ENCODE measurements around the gene MTARC2. TPM values are rescaled to one million over a fixed set of nuclear protein-coding genes. Genes with fewer than 3 reads are reported as not detected.
A peak's percentile ranks its signal among the peaks of the same experiment; 100 is the strongest.

Gene MTARC2
- total RNA-seq, 3 donors from 2014 or later, result 26.7 to 41.8 (median 35.6) TPM

DNA sequence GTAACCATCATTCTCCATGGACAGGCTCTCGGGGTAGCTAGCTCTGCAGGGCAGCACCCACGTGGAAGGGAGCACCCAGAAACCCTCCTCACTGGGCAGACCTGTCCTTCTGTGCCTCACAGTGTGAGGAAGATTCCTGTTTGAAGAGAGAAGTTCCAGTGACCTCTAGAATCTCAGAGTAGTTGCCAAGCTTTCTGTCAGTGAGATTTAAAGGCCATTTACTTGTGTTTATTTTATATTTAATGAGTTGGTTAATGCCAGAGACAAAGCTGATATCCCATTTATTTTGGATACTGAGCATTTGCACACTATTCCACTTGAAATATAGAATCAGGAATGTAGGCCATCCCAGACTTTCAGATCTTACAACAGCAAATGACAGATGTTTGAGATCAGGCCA lies 67.3 kb downstream of the MTARC2 start:
- no peak for DNase-seq
- no peaks in the 10 kb centered on the region for H3K4me1 ChIP-seq (ENCODE audit: low read depth)
- intact Hi-C loops (cut with DNase I, micrococcal nuclease), result loop anchor here in 1 of 2 donors (10.0 kb wide), 1 partner anchor 59 kb away; the partner anchor contains the start of gene HLX
- no peaks in the 10 kb centered on the region for H3K36me3 ChIP-seq (ENCODE audit: low read depth)
- H3K9me3 ChIP-seq, result no peaks in the 10 kb centered on the region
- ATAC-seq, result no peak
- no peak overlapping the region for H3K4me3 ChIP-seq
- TF ChIP-seq, protein P1, sequence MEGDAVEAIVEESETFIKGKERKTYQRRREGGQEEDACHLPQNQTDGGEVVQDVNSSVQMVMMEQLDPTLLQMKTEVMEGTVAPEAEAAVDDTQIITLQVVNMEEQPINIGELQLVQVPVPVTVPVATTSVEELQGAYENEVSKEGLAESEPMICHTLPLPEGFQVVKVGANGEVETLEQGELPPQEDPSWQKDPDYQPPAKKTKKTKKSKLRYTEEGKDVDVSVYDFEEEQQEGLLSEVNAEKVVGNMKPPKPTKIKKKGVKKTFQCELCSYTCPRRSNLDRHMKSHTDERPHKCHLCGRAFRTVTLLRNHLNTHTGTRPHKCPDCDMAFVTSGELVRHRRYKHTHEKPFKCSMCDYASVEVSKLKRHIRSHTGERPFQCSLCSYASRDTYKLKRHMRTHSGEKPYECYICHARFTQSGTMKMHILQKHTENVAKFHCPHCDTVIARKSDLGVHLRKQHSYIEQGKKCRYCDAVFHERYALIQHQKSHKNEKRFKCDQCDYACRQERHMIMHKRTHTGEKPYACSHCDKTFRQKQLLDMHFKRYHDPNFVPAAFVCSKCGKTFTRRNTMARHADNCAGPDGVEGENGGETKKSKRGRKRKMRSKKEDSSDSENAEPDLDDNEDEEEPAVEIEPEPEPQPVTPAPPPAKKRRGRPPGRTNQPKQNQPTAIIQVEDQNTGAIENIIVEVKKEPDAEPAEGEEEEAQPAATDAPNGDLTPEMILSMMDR (IDR thresholded peaks at IDR 0.05), result no peak

DNA sequence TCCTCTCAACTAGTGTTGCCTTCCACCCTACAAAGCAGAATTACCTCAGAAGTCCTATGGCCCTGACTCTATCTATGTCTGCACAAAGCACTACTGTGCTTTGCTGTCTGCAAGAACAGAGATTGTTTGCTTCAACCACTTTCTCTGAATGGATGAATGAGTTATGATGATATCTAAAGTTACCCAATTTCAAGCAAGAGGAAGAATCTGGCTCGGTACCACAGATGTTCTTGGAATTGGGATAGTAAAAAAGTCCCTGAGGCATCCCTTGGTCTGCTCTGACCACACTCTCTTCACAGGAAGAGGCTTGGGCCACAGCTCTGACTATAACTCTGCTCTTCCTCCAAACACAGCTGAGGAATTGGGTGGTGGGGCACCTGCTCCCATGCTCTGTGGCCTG lies 69.8 kb downstream of the MTARC2 start:
- intact Hi-C loops (cut with DNase I, micrococcal nuclease), result loop anchor here in 1 of 2 donors (10.0 kb wide), 1 partner anchor 57 kb away; the partner anchor contains the start of gene HLX
- no peak for DNase-seq
- ATAC-seq, result peak; percentile 42
- H3K36me3 ChIP-seq (ENCODE audit: low read depth), result no peaks in the 10 kb centered on the region
- H3K4me3 ChIP-seq, result no peak overlapping the region
- H3K9me3 ChIP-seq, result no peaks in the 10 kb centered on the region
- TF ChIP-seq, protein P1 (IDR thresholded peaks at IDR 0.05), result no peak
- H3K4me1 ChIP-seq (ENCODE audit: low read depth), result no peaks in the 10 kb centered on the region

DNA sequence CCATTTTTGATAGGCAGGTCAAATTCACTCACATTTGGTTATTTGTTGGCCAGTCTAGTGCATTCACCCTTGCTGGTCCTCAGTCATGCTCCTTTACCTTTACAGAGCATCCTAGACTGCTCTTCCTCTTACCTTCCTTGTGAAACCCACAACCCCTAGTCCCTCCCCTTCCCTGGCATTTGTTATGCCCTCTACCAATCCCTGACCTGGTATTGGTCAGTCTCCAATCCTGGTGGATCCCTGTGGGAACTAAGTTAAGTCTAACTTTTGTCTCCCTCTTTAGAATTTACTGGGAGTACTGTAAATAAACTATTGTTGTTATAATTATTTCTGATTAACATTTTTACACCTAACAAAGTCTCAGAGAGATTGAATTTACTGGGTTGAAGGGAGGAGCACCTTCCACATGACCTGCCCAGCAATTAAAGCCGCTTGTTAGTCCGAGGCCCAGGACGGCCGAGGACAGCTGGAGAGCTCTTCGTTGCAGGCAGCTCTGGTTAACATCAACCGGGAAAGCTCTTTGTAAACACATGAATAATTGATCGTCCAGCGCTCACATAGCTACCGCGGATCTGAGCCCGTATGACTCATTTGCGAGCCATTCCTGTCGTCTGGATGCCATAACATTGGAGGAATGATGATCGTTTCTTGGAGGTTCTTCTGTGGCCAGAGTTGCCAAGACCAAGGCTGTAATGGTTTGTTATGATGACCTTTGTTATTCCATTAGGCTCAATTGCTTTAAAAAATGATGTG lies 70.5 kb downstream of the MTARC2 start:
- ATAC-seq (peak; percentile 64), DNase-seq (peak in 1 of 3 donors; percentile 35)
- Histone ChIP-seq H3K4me3 (no peak overlapping the region), H3K9me3 (no peaks in the 10 kb centered on the region), H3K4me1 (ENCODE audit: low read depth) (no peaks in the 10 kb centered on the region), H3K36me3 (ENCODE audit: low read depth) (no peaks in the 10 kb centered on the region)
- TF ChIP-seq, protein P1 (IDR thresholded peaks at IDR 0.05), result no peak
- intact Hi-C loops (cut with DNase I, micrococcal nuclease), result loop anchor here in 1 of 2 donors (10.0 kb wide), 1 partner anchor 56 kb away; the partner anchor contains the start of gene HLX

DNA sequence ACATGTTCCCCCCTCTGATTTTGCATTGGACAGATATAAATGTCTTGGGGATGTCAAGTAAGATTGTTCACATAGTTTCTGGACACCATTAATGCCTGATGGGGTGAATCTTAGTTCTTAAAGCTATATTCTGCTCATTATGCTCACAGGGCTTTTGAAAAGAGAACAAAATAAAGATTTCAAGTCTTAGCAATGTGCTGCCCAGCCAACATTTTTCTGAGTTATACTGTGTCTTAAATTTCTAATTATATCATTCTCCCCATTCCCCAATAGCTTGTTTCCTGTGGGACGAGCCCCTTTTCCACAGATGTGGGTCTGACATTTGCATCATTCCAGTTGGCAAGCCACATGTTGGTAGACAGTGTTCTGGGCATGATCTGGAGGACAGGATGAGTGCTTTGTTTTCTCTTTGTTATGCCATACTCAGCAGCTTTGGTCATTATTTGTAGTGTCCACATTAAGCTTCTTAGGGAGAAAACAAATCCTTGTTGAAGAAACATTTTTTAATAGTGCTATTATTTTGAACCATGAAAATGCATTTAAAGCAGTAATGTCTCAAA lies 71.4 kb downstream of the MTARC2 start:
- TF ChIP-seq, protein P1 (IDR thresholded peaks at IDR 0.05), result no peak
- no peak for DNase-seq
- Histone ChIP-seq H3K4me3 (no peak overlapping the region), H3K9me3 (no peaks in the 10 kb centered on the region), H3K36me3 (ENCODE audit: low read depth) (no peaks in the 10 kb centered on the region), H3K4me1 (ENCODE audit: low read depth) (no peaks in the 10 kb centered on the region)
- intact Hi-C loops (cut with DNase I, micrococcal nuclease), result loop anchor here in 1 of 2 donors (10.0 kb wide), 1 partner anchor 55 kb away; the partner anchor contains the start of gene HLX
- peak; percentile 31 for ATAC-seq

DNA sequence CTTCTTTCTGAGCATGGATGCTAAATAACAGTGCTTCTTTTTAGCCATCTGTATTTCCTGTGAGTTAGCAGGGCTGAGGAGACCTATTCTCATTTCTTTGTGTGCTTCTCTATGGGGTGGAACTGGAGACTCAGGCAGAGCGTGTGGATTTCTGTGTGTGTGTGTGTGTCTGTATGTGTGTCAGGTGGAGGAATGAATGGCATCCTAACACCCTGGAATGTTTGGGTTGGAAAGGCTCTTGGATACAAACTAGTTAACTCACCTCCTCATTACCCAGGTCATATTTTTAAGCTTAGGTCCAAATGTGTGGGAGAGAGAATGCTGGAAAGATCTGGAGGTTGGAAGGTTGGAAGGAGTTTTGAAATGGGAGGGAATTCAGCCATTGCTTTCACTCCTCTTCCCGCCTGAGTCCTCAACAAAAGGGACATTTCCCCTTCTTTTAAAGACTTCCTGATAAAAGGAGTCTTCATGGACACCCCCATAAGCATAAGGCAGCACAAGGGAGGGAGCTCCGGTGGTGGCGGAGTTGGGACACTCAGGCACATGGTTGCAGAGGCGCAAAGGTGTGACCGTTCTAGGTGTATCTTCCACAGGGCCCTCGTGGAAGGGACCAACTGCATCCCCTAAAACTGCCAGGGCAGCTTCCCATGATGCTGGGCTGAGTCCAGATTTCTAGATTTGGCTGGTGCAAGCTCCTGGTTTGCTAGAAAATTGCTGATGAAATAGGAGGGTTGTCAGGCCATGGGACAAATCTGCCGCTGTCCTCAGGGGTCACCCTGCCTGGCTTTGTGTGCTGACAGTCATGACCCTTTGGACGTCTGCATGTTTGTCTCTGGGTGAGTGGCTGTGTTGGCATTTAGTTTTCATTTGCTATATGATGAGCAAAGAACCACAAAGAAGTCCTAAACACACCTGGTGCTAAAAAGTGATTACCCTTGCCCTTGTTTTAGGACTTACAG lies 76.2 kb downstream of the MTARC2 start:
- no peaks in the 10 kb centered on the region for H3K36me3 ChIP-seq (ENCODE audit: low read depth)
- no peaks in the 10 kb centered on the region for H3K9me3 ChIP-seq
- ATAC-seq (no peak), DNase-seq (no peak)
- TF ChIP-seq, protein P1 (IDR thresholded peaks at IDR 0.05), result no peak
- intact Hi-C loops (cut with DNase I, micrococcal nuclease), result no loop called here
- peaks cover 4% of the 10 kb centered on the region for H3K4me1 ChIP-seq (ENCODE audit: low read depth)
- H3K4me3 ChIP-seq, result no peak overlapping the region
